Mucosa of gallbladder (tissue), 1 donor: ENCODE results near the gene TTLL9. TPM values are rescaled to one million over a fixed set of nuclear protein-coding genes. Genes with fewer than 3 reads are reported as not detected.

Experiments used
- DNase-seq: peaks from one replicate; pipeline ENCODE4 v3.0.0-alpha.2; 2020; ENCODE audit warnings: low spot score
- total RNA-seq: library from RNA; stranded (reverse); gene quantifications from one replicate; pipeline ENCODE4 v1.2.1, GENCODE V29; 2021
- donor health status: DM: no; HTN: no; CAD: no.

Gene TTLL9
- total RNA-seq, 1 donor from 2014 or later = 0.29 TPM

GRCh38 chr20:31857861-31858759, 12.3 kb upstream of the TTLL9 start:
- DNase-seq = no peak

DNA sequence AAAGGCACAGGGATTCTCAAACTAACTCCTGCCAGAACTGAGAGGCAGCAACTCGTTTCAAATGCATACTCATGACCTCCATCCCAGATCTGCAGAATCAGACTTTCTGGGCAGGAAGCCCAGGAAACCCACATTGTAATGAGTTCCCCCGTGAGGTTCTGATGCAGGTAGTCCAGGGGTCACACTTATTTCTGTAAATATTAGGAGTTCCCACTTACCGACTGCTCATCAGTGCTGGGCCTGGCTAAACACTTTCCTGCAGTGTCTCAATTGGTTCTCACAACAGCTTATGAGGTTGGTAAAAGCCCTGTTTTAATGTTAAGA, 11.7 kb upstream of the TTLL9 start:
- no peak for DNase-seq

DNA sequence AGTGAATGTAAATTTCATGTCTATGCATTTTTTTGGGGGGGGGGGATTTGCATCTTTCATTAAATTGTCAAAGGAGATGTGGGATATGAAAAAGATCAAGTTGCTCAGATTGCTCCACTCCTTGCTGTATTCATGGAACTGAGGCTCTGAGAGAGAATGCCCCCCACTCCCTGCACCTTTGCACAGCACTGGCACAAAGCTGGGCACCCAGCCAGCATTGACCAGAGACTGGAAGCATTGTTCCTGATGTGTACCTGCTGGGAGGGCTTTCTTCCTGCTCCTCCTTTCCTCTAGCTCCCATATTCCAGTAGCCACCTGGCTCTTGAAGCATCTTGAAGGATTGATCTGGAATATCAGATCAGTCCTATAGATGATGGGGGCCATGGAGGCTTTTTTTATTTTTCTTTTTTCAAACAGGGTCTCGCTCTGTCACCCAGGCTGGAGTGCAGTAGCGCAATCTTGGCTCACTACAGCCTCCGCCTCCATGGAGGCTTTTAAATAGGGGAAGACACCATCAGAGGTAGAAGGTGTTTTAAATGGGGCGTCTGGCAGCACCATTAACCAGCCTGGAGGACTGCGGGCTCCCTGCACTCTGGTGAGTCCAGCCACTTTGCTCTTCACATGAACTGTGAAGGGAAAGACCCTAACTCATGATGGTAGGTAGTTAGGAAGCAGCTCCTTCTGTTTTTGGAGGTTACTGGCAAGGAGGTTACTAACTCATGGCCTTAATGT, 11.0 kb upstream of the TTLL9 start:
- no peak for DNase-seq

DNA sequence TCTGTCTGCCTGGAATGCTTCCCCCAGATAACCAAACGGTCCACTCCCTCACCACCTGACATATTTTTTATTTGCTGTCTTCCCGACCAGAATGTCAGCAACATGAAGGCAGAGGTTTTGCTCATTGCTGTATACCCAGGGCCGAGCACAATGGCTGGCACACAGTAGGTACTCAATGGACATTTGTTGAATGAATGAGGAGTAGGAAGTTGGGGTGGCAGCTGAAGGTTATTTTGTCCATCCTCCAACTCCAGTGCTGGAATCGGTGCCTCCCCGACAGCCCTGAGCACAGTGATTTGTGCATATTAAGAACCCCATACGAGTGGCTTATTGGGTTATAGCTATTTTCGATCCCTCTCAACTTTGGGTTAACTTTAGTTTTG, 10.4 kb upstream of the TTLL9 start:
- DNase-seq = no peak

GRCh38 chr20:31860390-31861134, 9.9 kb upstream of the TTLL9 start:
- no peak for DNase-seq

GRCh38 chr20:31861135-31861384, 9.4 kb upstream of the TTLL9 start:
- no peak for DNase-seq

DNA sequence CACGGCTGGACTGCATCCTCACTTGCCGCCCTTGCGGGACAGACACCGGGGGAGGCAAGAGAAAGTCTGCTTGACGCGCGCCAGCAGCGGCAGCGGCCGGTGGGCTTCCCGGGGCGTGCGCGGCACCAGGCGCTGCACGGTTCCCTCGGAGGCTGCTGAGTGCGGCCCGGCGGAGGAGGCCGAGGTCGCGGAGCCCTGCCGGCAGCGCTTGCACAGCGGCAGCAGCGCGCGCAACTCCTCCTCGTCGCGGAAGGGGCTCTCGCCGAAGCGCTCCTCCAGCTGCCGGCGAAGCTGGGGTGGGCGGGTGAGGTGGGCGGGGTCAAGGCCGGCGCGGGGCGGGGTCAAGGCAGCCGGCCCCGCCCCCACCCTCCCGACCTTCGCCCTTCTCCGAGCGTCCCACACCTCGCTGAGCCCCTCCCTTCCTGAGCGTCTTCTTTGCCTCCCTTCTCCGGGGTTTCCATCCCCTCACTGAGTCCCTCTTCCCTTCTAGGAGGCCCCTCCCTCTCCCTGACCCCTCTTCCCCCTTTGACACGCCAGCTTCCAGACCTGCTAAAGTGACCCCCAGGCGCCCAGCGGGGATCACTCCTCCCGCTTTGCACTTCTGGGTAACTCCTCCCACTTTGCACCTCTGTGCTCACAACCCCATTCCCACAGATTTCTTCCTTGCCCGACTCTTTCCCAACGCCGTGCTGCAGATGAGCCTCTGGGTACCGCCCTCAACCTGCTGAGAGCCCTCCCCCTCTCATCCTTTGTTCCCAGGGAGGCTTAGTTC, 8.9 kb upstream of the TTLL9 start:
- no peak for DNase-seq

DNA sequence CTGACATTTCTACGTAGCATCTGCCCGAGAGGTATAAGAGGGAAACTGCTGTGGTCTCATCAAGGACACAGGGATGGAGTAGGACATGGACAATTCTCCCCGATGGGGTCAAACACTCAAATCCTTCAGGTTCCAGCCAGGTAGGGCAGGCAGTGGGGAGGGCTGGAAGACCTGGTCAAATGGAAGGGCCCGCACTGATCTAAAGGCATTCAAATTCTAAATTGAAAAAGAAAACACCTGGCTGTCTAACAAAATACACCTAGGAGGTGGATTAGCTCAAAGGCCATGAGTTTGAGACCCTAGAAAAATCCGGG, 8.3 kb upstream of the TTLL9 start:
- DNase-seq = no peak

GRCh38 chr20:31862506-31862905, 7.9 kb upstream of the TTLL9 start:
- DNase-seq = no peak

GRCh38 chr20:31863296-31864085, 6.9 kb upstream of the TTLL9 start:
- no peak for DNase-seq

GRCh38 chr20:31864521-31865400, 5.7 kb upstream of the TTLL9 start:
- no peak for DNase-seq

GRCh38 chr20:31866221-31866620, 4.2 kb upstream of the TTLL9 start:
- DNase-seq = no peak

- DNase-seq = no peak
Observed at GRCh38 chr20:31868853-31869672, 1.4 kb upstream of the TTLL9 start.

- no peak for DNase-seq
Observed at GRCh38 chr20:31869673-31869941, 827 bp upstream of the TTLL9 start.

DNA sequence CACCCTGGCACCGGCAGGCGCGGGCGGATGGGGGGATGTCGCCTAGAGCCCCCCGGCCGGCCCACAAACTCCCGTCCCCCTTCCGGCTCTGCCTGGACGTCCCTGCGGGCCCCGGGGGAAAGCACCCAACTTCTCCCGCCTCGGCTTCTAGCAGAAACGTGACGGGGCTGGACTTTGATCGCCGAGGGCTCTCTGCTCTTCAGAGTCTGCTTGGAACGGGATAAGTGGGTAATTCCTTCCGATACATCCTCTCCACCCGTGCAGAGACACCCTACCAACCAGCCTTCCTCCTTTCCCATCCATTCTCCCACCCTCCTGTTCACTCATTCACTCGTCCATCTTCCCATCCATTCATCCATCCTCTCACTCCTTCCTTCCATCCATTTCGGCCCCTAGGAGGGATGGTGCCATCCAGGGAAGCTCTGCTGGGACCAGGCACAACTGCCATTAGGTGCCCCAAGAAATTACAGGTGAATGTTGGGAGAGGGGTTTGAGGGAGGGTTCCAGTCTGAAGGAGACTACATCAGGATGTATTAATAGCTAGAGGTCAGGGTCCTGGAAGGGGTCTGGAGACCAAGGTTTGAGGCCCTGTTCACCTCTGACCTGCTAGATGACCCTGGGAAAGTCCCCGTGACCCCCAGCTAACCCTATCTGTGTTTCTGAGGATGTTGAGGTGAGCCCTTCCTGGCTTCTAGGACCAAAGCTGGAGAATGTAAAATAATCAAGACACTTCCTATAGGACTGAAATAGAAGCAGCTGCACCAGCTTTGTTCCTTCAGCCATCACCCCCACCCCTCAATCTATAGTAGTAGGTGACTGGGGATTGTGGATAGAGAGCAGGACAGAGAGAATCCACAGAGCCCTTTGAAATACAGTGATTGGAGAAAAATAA, 538 bp downstream of the TTLL9 start:
- DNase-seq = no peak

DNA sequence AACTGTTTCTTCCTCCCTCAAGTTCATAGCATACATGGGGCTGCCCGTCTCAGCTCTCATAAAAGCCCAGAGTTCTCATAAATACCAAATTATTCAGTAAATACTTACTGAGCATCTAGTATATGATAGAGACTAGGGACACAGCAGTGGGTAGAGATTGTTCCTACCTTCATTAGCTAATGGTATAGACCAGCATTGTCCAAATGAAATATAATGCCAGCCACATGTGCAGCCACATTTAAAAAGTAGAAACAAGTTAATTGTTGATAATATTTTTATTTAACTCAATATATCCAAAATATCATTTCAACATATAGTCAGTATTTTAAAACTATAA, 1.2 kb downstream of the TTLL9 start:
- no peak for DNase-seq

DNA sequence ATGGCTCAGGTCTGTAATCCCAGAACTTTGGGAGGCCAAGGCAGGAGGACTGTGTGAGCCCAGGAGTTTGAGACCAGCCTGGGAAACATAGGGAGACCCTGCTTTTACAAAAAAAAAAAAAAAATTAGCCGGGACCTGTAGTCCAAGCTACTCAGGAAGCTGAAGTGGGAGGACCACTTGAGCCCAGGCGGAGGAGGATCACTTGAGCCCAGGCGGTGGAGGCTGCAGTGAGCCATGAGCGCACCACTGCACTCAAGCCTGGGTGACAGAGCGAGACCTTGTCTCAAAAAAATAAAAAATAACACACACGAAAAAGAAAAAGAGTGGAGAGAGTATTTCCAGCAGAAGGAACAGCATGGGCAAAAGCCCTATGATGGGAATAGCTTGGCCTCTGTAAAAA, 2.0 kb downstream of the TTLL9 start:
- DNase-seq = no peak

DNA sequence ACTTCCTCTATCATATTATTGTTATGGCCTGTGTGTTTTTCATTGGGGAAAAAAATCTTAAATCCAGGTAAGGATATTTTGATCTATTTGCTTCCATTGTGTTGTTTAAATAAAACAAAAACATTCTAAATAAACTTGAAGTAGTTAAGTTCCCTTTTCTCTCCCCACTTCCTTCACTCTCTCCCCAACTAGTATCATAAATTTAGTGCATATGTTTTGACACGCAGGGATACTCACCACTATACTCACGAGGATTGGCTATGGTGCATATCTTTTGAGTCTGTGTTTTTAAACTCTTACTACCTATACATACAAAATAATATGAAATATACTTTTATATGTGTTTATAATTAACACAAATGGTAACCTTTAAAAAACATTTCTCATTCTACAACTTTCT, 5.2 kb downstream of the TTLL9 start:
- DNase-seq = no peak

DNA sequence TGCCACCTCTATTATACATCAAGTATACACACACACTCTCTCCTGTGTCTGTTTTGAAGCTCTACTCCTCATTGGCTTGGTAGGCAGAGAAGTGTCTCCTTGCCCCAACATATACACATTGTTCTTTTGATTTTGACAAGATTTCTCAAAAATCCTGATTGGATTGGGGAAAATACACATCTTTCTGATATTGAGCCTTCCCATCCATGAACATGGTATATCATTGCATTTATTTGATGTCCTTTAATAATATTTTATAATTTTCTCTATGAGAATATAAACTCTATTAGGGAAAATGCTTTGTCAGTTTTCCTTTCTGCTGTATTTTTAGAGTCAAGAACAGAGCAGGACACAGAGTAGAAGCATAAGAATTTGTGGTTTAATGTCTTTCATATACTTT, 7.2 kb downstream of the TTLL9 start:
- no peak for DNase-seq
